Activated CD8-positive, alpha-beta memory T cell treated with anti-CD3 and anti-CD28 coated beads for 4 hours (primary cell): ENCODE results near the gene PILRB.
"Not testable (repeated sequence)": the region's sequence is repeated elsewhere in the genome, so short reads cannot be mapped to it uniquely, and the experiment has no call there.

Experiments used
- DNase-seq, 2 donors: peaks; one replicate each; pipeline ENCODE4 v3.0.0-alpha.2; 2020; ENCODE audit warnings: low read depth in 2 of 2

PILRB gene

GRCh38 chr7:100356416-100357068, 1.4 kb upstream of the PILRB start:
- no peak for DNase-seq

- no peak for DNase-seq
Observed at GRCh38 chr7:100357131-100357561, 771 bp upstream of the PILRB start.

GRCh38 chr7:100358857-100359212, 918 bp downstream of the PILRB start:
- no peak for DNase-seq

GRCh38 chr7:100360135-100360854, 2.4 kb downstream of the PILRB start:
- DNase-seq, result no peak

- no peak for DNase-seq
Observed at GRCh38 chr7:100363098-100363497, 5.2 kb downstream of the PILRB start.

- DNase-seq, result not testable (repeated sequence)
Observed at GRCh38 chr7:100363797-100364196, 5.9 kb downstream of the PILRB start.

GRCh38 chr7:100364480-100364879, 6.6 kb downstream of the PILRB start:
- DNase-seq, result no peak

- not testable (repeated sequence) for DNase-seq
Observed at GRCh38 chr7:100365998-100366367, 8.1 kb downstream of the PILRB start.

- DNase-seq, result no peak
Observed at GRCh38 chr7:100366411-100367250, 8.7 kb downstream of the PILRB start.

GRCh38 chr7:100367251-100367620, 9.3 kb downstream of the PILRB start:
- no peak for DNase-seq

GRCh38 chr7:100367676-100368613, 10.0 kb downstream of the PILRB start:
- DNase-seq, result no peak

- no peak for DNase-seq
Observed at GRCh38 chr7:100369105-100369504, 11.2 kb downstream of the PILRB start.

GRCh38 chr7:100370303-100370702, 12.4 kb downstream of the PILRB start:
- DNase-seq, result no peak

- no peak for DNase-seq
Observed at GRCh38 chr7:100370746-100371145, 12.8 kb downstream of the PILRB start.

- DNase-seq, result no peak
Observed at GRCh38 chr7:100371561-100372171, 13.7 kb downstream of the PILRB start.

- no peak for DNase-seq
Observed at GRCh38 chr7:100372256-100372655, 14.3 kb downstream of the PILRB start.

- DNase-seq, result no peak
Observed at GRCh38 chr7:100372694-100373093, 14.8 kb downstream of the PILRB start.

GRCh38 chr7:100373261-100373831, 15.4 kb downstream of the PILRB start, which contains the start of gene PILRA:
Gene PILRA, plus strand, starts transcription at chr7:100373487. Its CDS starts 170 bp downstream, at chr7:100373657.
- DNase-seq, result no peak

- DNase-seq, result not testable (repeated sequence)
Observed at GRCh38 chr7:100373870-100374598, 16.1 kb downstream of the PILRB start.

GRCh38 chr7:100374601-100375000, 16.7 kb downstream of the PILRB start:
- DNase-seq, result no peak
